HG03159 (cell line): ENCODE results near the gene GGT7.
"Not testable (repeated sequence)": the region's sequence is repeated elsewhere in the genome, so short reads cannot be mapped to it uniquely, and the experiment has no call there.

ENCODE experiments used
- ATAC-seq: cut with Tn5 transposase; IDR thresholded peaks from one replicate; pipeline ENCODE4 v1.9.1; 2021; ENCODE audit warnings: mild to moderate bottlenecking, moderate library complexity; ENCODE audit not compliant: unreplicated experiment

GGT7 gene

GRCh38 chr20:34872622-34873224 is at the start of gene GGT7:
Gene GGT7 (minus strand): TSS chr20:34872856. CDS start chr20:34872815, 41 bp downstream.
- ATAC-seq, result peak; percentile 44

- ATAC-seq, result no peak
Measured at GRCh38 chr20:34921436-34921835, 48.8 kb upstream of the GGT7 start.

GRCh38 chr20:34920055-34920454 is 47.4 kb upstream of the GGT7 start:
- ATAC-seq, result no peak

- ATAC-seq, result no peak
Measured at GRCh38 chr20:34916774-34917354, 44.2 kb upstream of the GGT7 start.

GRCh38 chr20:34915749-34916455 is 43.2 kb upstream of the GGT7 start:
- no peak for ATAC-seq

- no peak for ATAC-seq
Measured at GRCh38 chr20:34915131-34915530, 42.5 kb upstream of the GGT7 start.

GRCh38 chr20:34907616-34908469 is 35.2 kb upstream of the GGT7 start:
- ATAC-seq, result no peak

- no peak for ATAC-seq
Measured at GRCh38 chr20:34904202-34904621, 31.6 kb upstream of the GGT7 start.

- not testable (repeated sequence) for ATAC-seq
Measured at GRCh38 chr20:34898731-34899130, 26.1 kb upstream of the GGT7 start.

- not testable (repeated sequence) for ATAC-seq
Measured at GRCh38 chr20:34898129-34898528, 25.5 kb upstream of the GGT7 start.

- ATAC-seq, result no peak
Measured at GRCh38 chr20:34896086-34896621, 23.5 kb upstream of the GGT7 start.

GRCh38 chr20:34895465-34895864 is 22.8 kb upstream of the GGT7 start:
- no peak for ATAC-seq

- no peak for ATAC-seq
Measured at GRCh38 chr20:34894723-34895122, 22.1 kb upstream of the GGT7 start.

GRCh38 chr20:34892671-34893070 is 20.0 kb upstream of the GGT7 start:
- no peak for ATAC-seq

GRCh38 chr20:34891166-34892062 is 18.8 kb upstream of the GGT7 start:
- no peak for ATAC-seq

- no peak for ATAC-seq
Measured at GRCh38 chr20:34888468-34888867, 15.8 kb upstream of the GGT7 start.

GRCh38 chr20:34887023-34887422 is 14.4 kb upstream of the GGT7 start:
- no peak for ATAC-seq

GRCh38 chr20:34886122-34886521 is 13.5 kb upstream of the GGT7 start:
- ATAC-seq, result no peak

GRCh38 chr20:34884260-34884659 is 11.6 kb upstream of the GGT7 start:
- ATAC-seq, result no peak

GRCh38 chr20:34883809-34884208 is 11.2 kb upstream of the GGT7 start:
- ATAC-seq, result no peak
